A549 (cell line): Measurements from ENCODE around the gene UBE2K. TPM values are rescaled to one million over a fixed set of nuclear protein-coding genes. Genes with fewer than 3 reads are reported as not detected.

Experiments
- ATAC-seq, 2 experiments: fragments of 200-7000 bp in 1 of 2; fragments of >200 bp in 1 of 2; cut with Nextera tagmentation in 1 of 2; cut with Tn5 transposase in 1 of 2; 3 replicates each; pipeline versions ENCODE4 v1.8.0 to v1.9.1; 2018 to 2020; ENCODE audit warnings: mild to moderate bottlenecking in 1 of 2, moderate library complexity in 1 of 2
- CTCF ChIA-PET: fragments of 300-600 bp; sonication (Branson Sonifier 250); formaldehyde crosslinking; extraction: SDS; loops from one replicate; lab custom pipeline; 2021; ENCODE audit warnings: antibody characterized with exemption, inconsistent platforms; lab: Yijun Ruan, JAX
- POLR2A ChIA-PET: fragments of 350-600 bp; formaldehyde crosslinking; extraction: SDS; loops from one replicate; lab custom pipeline; 2021; ENCODE audit warnings: antibody characterized with exemption, inconsistent platforms; lab: Yijun Ruan, JAX
- DNase-seq, 2 experiments: peaks; one replicate each; pipeline versions ENCODE4 v3.0.0 to v3.0.0-alpha.2; 2011 to 2016; ENCODE audit warnings: low read depth in 1 of 2, low spot score in 1 of 2
- FAIRE-seq: peaks from 2 replicates; lab custom pipeline; 2011; peaks lifted over from hg19 to GRCh38; lab: Jason Lieb, UNC
- H3K27ac ChIP-seq, 2 experiments: fragments of >200 bp; sonication (Bioruptor Twin); formaldehyde crosslinking; 3 replicates each; pipeline ENCODE4 v1.5.1; 2016 to 2017
- H3K4me1 ChIP-seq: fragments of >200 bp; sonication (Bioruptor Twin); formaldehyde crosslinking; 3 replicates; pipeline ENCODE4 v1.6.1; 2016
- H3K4me2 ChIP-seq: fragments of >200 bp; sonication (Bioruptor Twin); formaldehyde crosslinking; 3 replicates; pipeline ENCODE4 v1.6.1; 2016
- H3K4me3 ChIP-seq: fragments of >200 bp; sonication (Bioruptor Twin); formaldehyde crosslinking; 3 replicates; pipeline ENCODE4 v1.5.1; 2016
- H3K9me3 ChIP-seq: fragments of >200 bp; sonication (Bioruptor Twin); formaldehyde crosslinking; 3 replicates; pipeline ENCODE4 v1.6.1; 2016
- BHLHE40 ChIP-seq: IDR thresholded peaks from 2 replicates; pipeline ENCODE4 v1.6.1; 2012; ENCODE audit warnings: low read depth, low read length, inconsistent platforms
- CBX2 ChIP-seq: fragments of 200-600 bp; sonication (generic); IDR thresholded peaks from 2 replicates; pipeline ENCODE4 v1.6.1; 2016; ENCODE audit warnings: low read depth, mild to moderate bottlenecking, borderline replicate concordance
- CEBPB ChIP-seq, 2 experiments: fragments of >200 bp in 1 of 2; sonication (Bioruptor Twin) in 1 of 2; formaldehyde crosslinking in 1 of 2; IDR thresholded peaks; 2 replicates each; pipeline ENCODE4 v1.6.1; 2012 to 2016
- CHD2 ChIP-seq: fragments of 150-350 bp; IDR thresholded peaks from 2 replicates; pipeline ENCODE4 v1.6.1; 2014; ENCODE audit warnings: low read length; ENCODE audit not compliant: partially characterized antibody
- CHD4 ChIP-seq: fragments of 200-600 bp; sonication (generic); IDR thresholded peaks from 2 replicates; pipeline ENCODE4 v1.6.1; 2016; ENCODE audit warnings: antibody characterized with exemption, mild to moderate bottlenecking, borderline replicate concordance
- EHMT2 ChIP-seq: fragments of 200-600 bp; sonication (generic); IDR thresholded peaks from 2 replicates; pipeline ENCODE4 v1.6.1; 2016; ENCODE audit warnings: antibody characterized with exemption, low read depth, mild to moderate bottlenecking, moderate library complexity
- ESRRA ChIP-seq: fragments of 150-350 bp; IDR thresholded peaks from 2 replicates; pipeline ENCODE4 v1.6.1; 2014; ENCODE audit warnings: mild to moderate bottlenecking, low read length, borderline replicate concordance
- FOSB ChIP-seq: fragments of 250-450 bp; sonication (Bioruptor Pico); IDR thresholded peaks from 2 replicates; pipeline ENCODE4 v1.5.0; 2020; ENCODE audit warnings: mild to moderate bottlenecking, moderate library complexity
- HDAC2 ChIP-seq: fragments of 200-600 bp; sonication (generic); IDR thresholded peaks from 2 replicates; pipeline ENCODE4 v1.6.1; 2016
- HEYL ChIP-seq: fragments of 250-450 bp; sonication (Bioruptor Pico); IDR thresholded peaks from 2 replicates; pipeline ENCODE4 v1.8.0; 2021; ENCODE audit warnings: mild to moderate bottlenecking, moderate library complexity
- HOXA7 ChIP-seq: fragments of 250-450 bp; sonication (Bioruptor Pico); IDR thresholded peaks from 2 replicates; pipeline ENCODE4 v1.5.0; 2020; ENCODE audit warnings: mild to moderate bottlenecking, moderate library complexity
- HOXB5 ChIP-seq: fragments of 250-450 bp; sonication (Bioruptor Pico); IDR thresholded peaks from 2 replicates; pipeline ENCODE4 v1.5.0; 2020; ENCODE audit warnings: mild to moderate bottlenecking, moderate library complexity
- MAFK ChIP-seq: fragments of 450-650 bp; IDR thresholded peaks from 2 replicates; pipeline ENCODE4 v1.6.1; 2014; ENCODE audit not compliant: partially characterized antibody
- MAZ ChIP-seq: fragments of 150-350 bp; IDR thresholded peaks from 2 replicates; pipeline ENCODE4 v1.6.1; 2014; ENCODE audit warnings: antibody characterized with exemption, low read depth, low read length, borderline replicate concordance
- MYC ChIP-seq: IDR thresholded peaks from 2 replicates; pipeline ENCODE4 v1.6.1; 2012; ENCODE audit warnings: mild to moderate bottlenecking, inconsistent platforms, low read length, improper control_type of control experiment, borderline replicate concordance
- NPAS2 ChIP-seq: fragments of 250-450 bp; sonication (Bioruptor Pico); IDR thresholded peaks from 2 replicates; pipeline ENCODE4 v1.8.0; 2022; ENCODE audit warnings: mild to moderate bottlenecking, moderate library complexity, borderline replicate concordance
- NR3C1 ChIP-seq: fragments of >200 bp; sonication (Bioruptor Twin); formaldehyde crosslinking; IDR thresholded peaks from 3 replicates; pipeline ENCODE4 v1.6.1; 2017
- RFX5 ChIP-seq: fragments of 450-650 bp; IDR thresholded peaks from 2 replicates; pipeline ENCODE4 v1.7.1; 2014; ENCODE audit warnings: antibody characterized with exemption, mild to moderate bottlenecking, moderate library complexity
- SMC3 ChIP-seq: fragments of >200 bp; sonication (Bioruptor Twin); formaldehyde crosslinking; IDR thresholded peaks from 3 replicates; pipeline ENCODE4 v1.6.1; 2018; ENCODE audit warnings: inconsistent platforms
- SREBF2 ChIP-seq: fragments of 450-650 bp; IDR thresholded peaks from 2 replicates; pipeline ENCODE4 v1.6.1; 2014; ENCODE audit warnings: mild to moderate bottlenecking, moderate library complexity
- TP53 ChIP-seq: fragments of 250-450 bp; sonication (Bioruptor Pico); IDR thresholded peaks from 2 replicates; pipeline ENCODE4 v1.5.0; 2021; ENCODE audit warnings: mild to moderate bottlenecking, moderate library complexity
- ZNF302 ChIP-seq: fragments of 250-450 bp; sonication (Bioruptor Pico); IDR thresholded peaks from 2 replicates; pipeline ENCODE4 v1.9.0; 2021; ENCODE audit warnings: inconsistent platforms, mild to moderate bottlenecking, moderate library complexity
- ZSCAN20 ChIP-seq: fragments of 250-450 bp; sonication (Bioruptor Pico); IDR thresholded peaks from 2 replicates; pipeline ENCODE4 v1.8.0; 2022; ENCODE audit warnings: mild to moderate bottlenecking, moderate library complexity
- WGBS: methylation state at CpG from one replicate; pipeline ENCODE4 v1.1.6; 2017; ENCODE audit errors: missing lambda C conversion rate; 5-methylcytosine and 5-hydroxymethylcytosine counted together
- polyA plus RNA-seq, 4 experiments: library from polyadenylated mRNA; depleted of rRNA in 3 of 4; stranded (reverse); fragments of >200 nt; fragmentation: RNase III in 1 of 4; extraction: RNeasy Plus Mini Kit Qiagen cat#74134 plus additional on column Dnase treatment in 1 of 4; gene quantifications; 2 replicates in 3 of 4; 3 replicates in 1 of 4; pipeline ENCODE4 v1.2.3, GENCODE V29; 2011 to 2017
- TF ChIP-seq, protein P1 (sequence below): fragments of 250-450 bp; sonication (Bioruptor Pico); IDR thresholded peaks from 2 replicates; pipeline ENCODE4 v1.5.0; 2020; ENCODE audit warnings: low read depth, mild to moderate bottlenecking, moderate library complexity
- TF ChIP-seq, protein P2 (sequence below): IDR thresholded peaks from 2 replicates; pipeline ENCODE4 v1.6.1; 2012; ENCODE audit warnings: low read depth, borderline replicate concordance
- TF ChIP-seq, protein P3 (sequence below): fragments of >200 bp; sonication (Bioruptor Twin); formaldehyde crosslinking; IDR thresholded peaks from 3 replicates; pipeline ENCODE4 v1.5.1; 2016
- TF ChIP-seq, protein P4 (sequence below): fragments of 150-350 bp; IDR thresholded peaks from 2 replicates; pipeline ENCODE4 v1.6.1; 2014; ENCODE audit warnings: low read depth, mild to moderate bottlenecking, low read length
- TF ChIP-seq, protein P5 (sequence below): fragments of >200 bp; sonication (Bioruptor Twin); formaldehyde crosslinking; IDR thresholded peaks from 2 replicates; pipeline ENCODE4 v1.6.1; 2016

Gene UBE2K
- polyA plus RNA-seq, 2 of the 4 experiments (the other 2 are of a cell fraction) = 103 to 130 TPM

DNA sequence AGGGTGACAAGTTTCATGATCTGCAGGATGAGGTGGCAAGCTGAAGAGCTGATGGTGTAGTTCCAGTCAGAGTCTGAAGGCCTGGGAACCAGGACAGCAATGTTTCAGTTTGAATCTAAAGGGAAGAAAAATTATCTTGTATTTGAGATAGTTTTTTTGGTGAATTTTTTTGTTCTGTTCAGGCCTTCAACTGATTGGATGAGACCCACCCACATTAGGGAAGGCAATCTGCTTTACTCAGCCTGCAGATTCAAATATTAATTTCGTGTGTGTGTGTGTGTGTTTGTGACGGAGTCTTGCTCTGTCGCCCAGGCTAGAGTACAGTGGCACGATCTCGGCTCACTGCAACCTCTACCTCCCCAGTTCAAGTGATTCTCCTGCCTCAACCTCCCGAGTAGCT lies 37.2 kb upstream of the UBE2K start (continued):
- TF ChIP-seq FOSB (no peak), HOXA7 (CRISPR knock-in tag) (no peak), MAZ (no peak), CHD2 (no peak), MYC (no peak)
- TF ChIP-seq, all 56 proteins: peak for 0

DNA sequence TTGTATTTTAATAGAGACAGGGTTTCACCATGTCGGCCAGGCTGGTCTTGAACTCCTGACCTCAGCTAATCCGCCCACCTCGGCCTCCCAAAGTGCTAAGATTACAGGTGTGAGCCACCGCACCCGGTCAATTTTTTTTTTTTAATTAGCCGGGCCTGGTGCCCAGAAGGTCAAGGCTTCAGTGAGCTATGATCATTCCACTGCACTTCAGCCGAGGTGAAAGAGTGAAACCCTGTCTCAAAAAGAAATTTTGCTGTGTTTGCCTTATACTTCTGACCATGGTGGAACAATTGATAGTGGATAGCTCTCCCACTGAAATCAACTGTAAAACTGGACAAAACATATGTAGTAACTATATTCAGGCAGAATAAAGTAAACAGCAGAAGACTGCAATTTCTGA lies 35.3 kb upstream of the UBE2K start:
- no peak for ATAC-seq
- H3K27ac ChIP-seq = peak overlapping the region in 1 of 2 experiments; percentile 21; a peak in 1 of 6 replicates
- FAIRE-seq = no peak
- no peak overlapping the region for H3K4me2 ChIP-seq
- H3K9me3 ChIP-seq = no peaks in the 10 kb centered on the region
- CTCF ChIA-PET = no interaction called here
- no peak overlapping the region for H3K4me3 ChIP-seq
- DNase-seq = no peak
- 87% methylated on average over 7 of the region's 7 CpGs for WGBS
- peaks cover 19% of the 10 kb centered on the region; the same call in 2 of the 3 replicates for H3K4me1 ChIP-seq
- TF ChIP-seq NR3C1 = no peak
- no peak for TF ChIP-seq ZSCAN20 (CRISPR knock-in tag)
- TF ChIP-seq HDAC2 = no peak
- no peak for TF ChIP-seq CHD2
- TF ChIP-seq, protein P1, sequence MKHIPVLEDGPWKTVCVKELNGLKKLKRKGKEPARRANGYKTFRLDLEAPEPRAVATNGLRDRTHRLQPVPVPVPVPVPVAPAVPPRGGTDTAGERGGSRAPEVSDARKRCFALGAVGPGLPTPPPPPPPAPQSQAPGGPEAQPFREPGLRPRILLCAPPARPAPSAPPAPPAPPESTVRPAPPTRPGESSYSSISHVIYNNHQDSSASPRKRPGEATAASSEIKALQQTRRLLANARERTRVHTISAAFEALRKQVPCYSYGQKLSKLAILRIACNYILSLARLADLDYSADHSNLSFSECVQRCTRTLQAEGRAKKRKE (CRISPR knock-in tag) = no peak
- TF ChIP-seq TP53 (CRISPR knock-in tag) = no peak
- no peak for TF ChIP-seq HOXB5 (CRISPR knock-in tag)
- TF ChIP-seq ZNF302 (CRISPR knock-in tag) = no peak
- TF ChIP-seq MAFK = no peak
- TF ChIP-seq, all 56 proteins: peak for 0
- POLR2A ChIA-PET = interaction anchor here (1.1 kb wide), 1 partner anchor 35 kb away, joined by 4 read pairs; the partner anchor contains the start of gene UBE2K

DNA sequence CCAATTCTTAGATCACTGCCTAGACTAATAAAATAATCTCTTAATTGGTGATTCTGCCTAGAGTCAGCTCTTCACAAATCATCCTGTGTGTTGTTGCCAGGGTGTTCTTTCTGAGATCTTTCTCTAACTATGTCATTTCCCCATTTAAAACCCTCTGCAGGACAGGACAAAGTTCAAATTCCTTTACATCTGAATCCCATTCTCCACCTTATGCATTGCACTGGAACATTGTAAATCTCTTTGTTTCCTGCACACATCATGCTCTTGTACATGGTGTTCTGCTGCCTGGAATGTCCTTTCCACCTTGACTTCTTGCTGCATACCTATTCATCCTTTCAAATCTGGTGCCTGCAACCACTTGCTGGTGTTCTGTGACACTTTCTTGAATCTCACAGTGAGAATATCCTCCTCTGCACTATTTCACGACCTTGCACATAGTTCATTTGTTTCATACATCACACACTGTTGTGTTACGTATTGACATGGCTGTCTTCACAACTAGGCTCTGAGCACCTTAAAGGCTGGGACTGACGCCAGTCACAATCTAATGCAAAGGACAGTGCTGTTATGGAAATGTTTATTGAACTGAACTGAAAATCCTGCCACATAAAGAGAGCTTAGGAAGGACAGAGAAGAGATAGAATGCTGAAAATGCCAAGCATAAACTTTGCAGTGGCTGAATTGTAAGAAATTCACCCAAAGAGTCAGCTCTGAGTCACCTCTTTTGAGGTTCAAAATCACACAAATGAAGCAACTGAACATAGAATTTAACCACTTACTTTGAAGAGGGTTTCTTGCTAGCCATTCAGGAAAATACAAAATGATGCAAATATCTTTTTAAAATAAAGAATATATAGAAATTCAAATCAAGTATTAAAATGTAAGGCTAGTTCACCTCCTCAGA lies 32.9 kb upstream of the UBE2K start:
- Histone ChIP-seq H3K9me3 (no peaks in the 10 kb centered on the region), H3K4me2 (peak overlapping the region; percentile 55), H3K4me1 (peaks cover 19% of the 10 kb centered on the region; the same call in 2 of the 3 replicates), H3K4me3 (no peak overlapping the region)
- FAIRE-seq = no peak
- 53% methylated on average over 3 of the region's 3 CpGs for WGBS
- peak; percentile 39 to 70; a peak in 4 of 6 replicates for ATAC-seq
- POLR2A ChIA-PET = no interaction called here
- TF ChIP-seq, protein P2, sequence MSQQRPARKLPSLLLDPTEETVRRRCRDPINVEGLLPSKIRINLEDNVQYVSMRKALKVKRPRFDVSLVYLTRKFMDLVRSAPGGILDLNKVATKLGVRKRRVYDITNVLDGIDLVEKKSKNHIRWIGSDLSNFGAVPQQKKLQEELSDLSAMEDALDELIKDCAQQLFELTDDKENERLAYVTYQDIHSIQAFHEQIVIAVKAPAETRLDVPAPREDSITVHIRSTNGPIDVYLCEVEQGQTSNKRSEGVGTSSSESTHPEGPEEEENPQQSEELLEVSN = no peak
- no peak for TF ChIP-seq ESRRA
- no peak for TF ChIP-seq BHLHE40
- no peak for TF ChIP-seq CHD4
- TF ChIP-seq, protein P3, sequence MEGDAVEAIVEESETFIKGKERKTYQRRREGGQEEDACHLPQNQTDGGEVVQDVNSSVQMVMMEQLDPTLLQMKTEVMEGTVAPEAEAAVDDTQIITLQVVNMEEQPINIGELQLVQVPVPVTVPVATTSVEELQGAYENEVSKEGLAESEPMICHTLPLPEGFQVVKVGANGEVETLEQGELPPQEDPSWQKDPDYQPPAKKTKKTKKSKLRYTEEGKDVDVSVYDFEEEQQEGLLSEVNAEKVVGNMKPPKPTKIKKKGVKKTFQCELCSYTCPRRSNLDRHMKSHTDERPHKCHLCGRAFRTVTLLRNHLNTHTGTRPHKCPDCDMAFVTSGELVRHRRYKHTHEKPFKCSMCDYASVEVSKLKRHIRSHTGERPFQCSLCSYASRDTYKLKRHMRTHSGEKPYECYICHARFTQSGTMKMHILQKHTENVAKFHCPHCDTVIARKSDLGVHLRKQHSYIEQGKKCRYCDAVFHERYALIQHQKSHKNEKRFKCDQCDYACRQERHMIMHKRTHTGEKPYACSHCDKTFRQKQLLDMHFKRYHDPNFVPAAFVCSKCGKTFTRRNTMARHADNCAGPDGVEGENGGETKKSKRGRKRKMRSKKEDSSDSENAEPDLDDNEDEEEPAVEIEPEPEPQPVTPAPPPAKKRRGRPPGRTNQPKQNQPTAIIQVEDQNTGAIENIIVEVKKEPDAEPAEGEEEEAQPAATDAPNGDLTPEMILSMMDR = no peak
- TF ChIP-seq HOXA7 (CRISPR knock-in tag) = no peak
- TF ChIP-seq CEBPB (IDR thresholded peaks at IDR 0.05) = no peak
- TF ChIP-seq HEYL (CRISPR knock-in tag) = no peak
- no peak for TF ChIP-seq RFX5
- TF ChIP-seq MYC = no peak
- no peak for TF ChIP-seq EHMT2
- no peak for TF ChIP-seq SMC3
- no peak for TF ChIP-seq NPAS2 (CRISPR knock-in tag)
- no peak for TF ChIP-seq MAFK
- TF ChIP-seq SREBF2 = no peak
- no peak for TF ChIP-seq CBX2
- TF ChIP-seq, protein P4, sequence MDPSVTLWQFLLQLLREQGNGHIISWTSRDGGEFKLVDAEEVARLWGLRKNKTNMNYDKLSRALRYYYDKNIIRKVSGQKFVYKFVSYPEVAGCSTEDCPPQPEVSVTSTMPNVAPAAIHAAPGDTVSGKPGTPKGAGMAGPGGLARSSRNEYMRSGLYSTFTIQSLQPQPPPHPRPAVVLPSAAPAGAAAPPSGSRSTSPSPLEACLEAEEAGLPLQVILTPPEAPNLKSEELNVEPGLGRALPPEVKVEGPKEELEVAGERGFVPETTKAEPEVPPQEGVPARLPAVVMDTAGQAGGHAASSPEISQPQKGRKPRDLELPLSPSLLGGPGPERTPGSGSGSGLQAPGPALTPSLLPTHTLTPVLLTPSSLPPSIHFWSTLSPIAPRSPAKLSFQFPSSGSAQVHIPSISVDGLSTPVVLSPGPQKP = no peak
- TF ChIP-seq, protein P5, sequence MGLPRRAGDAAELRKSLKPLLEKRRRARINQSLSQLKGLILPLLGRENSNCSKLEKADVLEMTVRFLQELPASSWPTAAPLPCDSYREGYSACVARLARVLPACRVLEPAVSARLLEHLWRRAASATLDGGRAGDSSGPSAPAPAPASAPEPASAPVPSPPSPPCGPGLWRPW = no peak
- TF ChIP-seq, all 56 proteins: peak for 0
- peak overlapping the region; percentile 42 to 51; a peak in 3 of 6 replicates for H3K27ac ChIP-seq
- CTCF ChIA-PET = interaction anchor here (0.7 to 0.8 kb wide), 2 partner anchors 33 to 190 kb away, joined by 3 read pairs; partner anchors contain the start of gene UBE2K
- DNase-seq = peak in 1 of 2 experiments; percentile 32
